GM12892 (cell line): ENCODE measurements around the gene HFM1.
"Not testable (repeated sequence)": the region's sequence is repeated elsewhere in the genome, so short reads cannot be mapped to it uniquely, and the experiment has no call there.

ENCODE experiments used
- DNase-seq: peaks from one replicate; pipeline ENCODE4 v3.0.0; 2011; ENCODE audit not compliant: insufficient read length
- FAIRE-seq: peaks from 2 replicates; lab custom pipeline; 2011; peaks lifted over from hg19 to GRCh38; lab: Jason Lieb, UNC
- POLR2A ChIP-seq: IDR thresholded peaks from 2 replicates; pipeline ENCODE4 v1.6.1; 2011; ENCODE audit warnings: low read depth, low read length, control low read depth
- POLR2AphosphoS5 ChIP-seq: IDR thresholded peaks from 2 replicates; pipeline ENCODE4 v1.6.1; 2011; ENCODE audit warnings: low read depth, low read length, control low read depth
- TAF1 ChIP-seq: IDR thresholded peaks from 2 replicates; pipeline ENCODE4 v1.6.1; 2011; ENCODE audit warnings: low read depth, mild to moderate bottlenecking, control low read depth, low read length, borderline replicate concordance

HFM1 gene

GRCh38 chr1:91335603-91336002 is 69.0 kb downstream of the HFM1 start:
- no peak for DNase-seq
- TF ChIP-seq POLR2A: no peak
- no peak for TF ChIP-seq POLR2AphosphoS5
- no peak for TF ChIP-seq TAF1
- no peak for FAIRE-seq

GRCh38 chr1:91334856-91335255 is 69.8 kb downstream of the HFM1 start:
- DNase-seq: no peak
- TF ChIP-seq TAF1 (no peak), POLR2AphosphoS5 (no peak), POLR2A (no peak)
- FAIRE-seq: no peak

GRCh38 chr1:91325456-91325855 is 79.2 kb downstream of the HFM1 start:
- DNase-seq (no peak), FAIRE-seq (no peak)
- no peak for TF ChIP-seq TAF1
- no peak for TF ChIP-seq POLR2AphosphoS5
- no peak for TF ChIP-seq POLR2A

DNA sequence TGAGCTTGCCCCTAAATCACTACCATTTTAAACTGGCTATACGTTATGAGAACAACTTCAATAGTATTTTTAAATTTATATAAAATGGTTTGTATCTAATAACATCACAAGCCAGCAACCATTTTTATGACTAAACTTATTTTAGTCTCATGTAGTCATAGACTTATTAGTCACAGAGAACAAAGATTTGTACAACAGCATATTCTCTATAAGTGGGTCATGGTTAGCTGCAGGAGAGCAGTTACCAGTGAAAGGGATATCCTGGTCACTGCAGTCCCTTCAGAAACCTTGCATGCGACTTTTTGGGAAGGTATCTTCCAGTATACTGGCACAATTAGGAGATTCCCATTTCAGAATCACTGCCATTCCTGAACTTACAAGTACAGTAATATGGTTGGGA is 90.0 kb downstream of the HFM1 start:
- TF ChIP-seq POLR2AphosphoS5 (no peak), TAF1 (no peak), POLR2A (no peak)
- DNase-seq (no peak), FAIRE-seq (no peak)

GRCh38 chr1:91311672-91312071 is 93.0 kb downstream of the HFM1 start:
- DNase-seq (no peak), FAIRE-seq (no peak)
- TF ChIP-seq TAF1: no peak

- no peak for FAIRE-seq
- TF ChIP-seq POLR2AphosphoS5 (no peak), POLR2A (no peak), TAF1 (no peak)
- DNase-seq: no peak
These were observed 96.1 kb downstream of the HFM1 start for GRCh38 chr1:91308544-91308943.

GRCh38 chr1:91307784-91308409 is 96.7 kb downstream of the HFM1 start:
- FAIRE-seq (no peak), DNase-seq (no peak)
- no peak for TF ChIP-seq POLR2A
- TF ChIP-seq TAF1: no peak
- TF ChIP-seq POLR2AphosphoS5: no peak

- DNase-seq (no peak), FAIRE-seq (no peak)
- no peak for TF ChIP-seq POLR2AphosphoS5
- TF ChIP-seq POLR2A: no peak
- TF ChIP-seq TAF1: no peak
These were observed 101.5 kb downstream of the HFM1 start for GRCh38 chr1:91303165-91303564.

DNA sequence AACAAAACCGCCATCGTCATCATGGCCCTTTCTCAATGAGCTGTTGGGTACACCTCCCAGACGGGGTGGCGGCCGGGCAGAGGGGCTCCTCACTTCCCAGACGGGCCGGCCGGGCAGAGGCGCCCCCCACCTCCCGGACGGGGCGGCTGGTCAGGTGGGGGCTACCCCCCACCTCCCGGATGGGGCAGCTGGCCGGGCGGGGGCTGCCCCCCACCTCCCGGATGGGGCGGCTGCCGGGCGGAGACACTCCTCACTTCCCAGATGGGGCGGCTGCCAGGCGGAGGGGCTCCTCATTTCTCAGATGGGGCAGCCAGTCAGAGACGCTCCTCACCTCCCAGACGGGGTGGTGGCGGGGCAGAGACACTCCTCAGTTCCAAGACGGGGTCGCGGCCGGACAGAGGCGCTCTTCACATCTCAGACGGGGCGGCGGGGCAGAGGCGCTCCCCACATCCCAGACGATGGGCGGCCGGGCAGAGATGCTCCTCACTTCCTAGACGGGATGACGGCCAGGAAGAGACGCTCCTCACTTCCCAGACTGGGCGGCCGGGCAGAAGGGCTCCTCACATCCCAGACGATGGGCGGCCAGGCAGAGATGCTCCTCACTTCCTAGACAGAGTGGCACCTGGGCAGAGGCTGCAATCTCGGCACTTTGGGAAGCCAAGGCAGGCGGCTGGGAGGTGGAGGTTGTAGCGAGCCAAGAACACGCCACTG is 115.6 kb downstream of the HFM1 start:
- DNase-seq, FAIRE-seq: not testable (repeated sequence)

DNA sequence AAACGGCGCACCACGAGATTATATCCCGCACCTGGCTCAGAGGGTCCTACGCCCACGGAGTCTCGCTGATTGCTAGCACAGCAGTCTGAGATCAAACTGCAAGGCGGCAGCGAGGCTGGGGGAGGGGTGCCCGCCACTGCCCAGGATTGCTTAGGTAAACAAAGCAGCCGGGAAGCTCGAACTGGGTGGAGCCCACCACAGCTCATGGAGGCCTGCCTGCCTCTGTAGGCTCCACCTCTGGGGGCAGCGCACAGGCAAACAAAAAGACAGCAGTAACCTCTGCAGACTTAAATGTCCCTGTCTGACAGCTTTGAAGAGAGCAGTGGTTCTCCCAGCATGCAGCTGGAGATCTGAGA is 117.7 kb downstream of the HFM1 start:
- not testable (repeated sequence) for FAIRE-seq, DNase-seq

GRCh38 chr1:91286259-91286961 is 118.2 kb downstream of the HFM1 start:
- not testable (repeated sequence) for DNase-seq, FAIRE-seq

DNA sequence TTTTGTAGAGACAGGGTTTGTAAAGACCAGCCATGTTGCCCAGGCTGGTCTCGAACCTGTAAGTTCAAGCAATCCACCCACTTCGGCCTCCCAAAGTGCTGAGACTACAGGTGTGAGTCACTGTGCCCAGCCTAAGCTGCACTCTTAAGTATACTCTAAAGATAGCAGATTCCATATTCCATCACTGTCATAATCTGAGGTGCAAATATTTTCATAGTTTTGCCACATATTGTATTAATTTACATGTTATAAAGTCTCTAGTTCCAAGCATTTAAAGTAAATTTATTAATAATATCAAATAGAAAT is 121.3 kb downstream of the HFM1 start:
- TF ChIP-seq POLR2AphosphoS5 (no peak), POLR2A (no peak), TAF1 (no peak)
- FAIRE-seq (peak; percentile 53), DNase-seq (no peak)

GRCh38 chr1:91282695-91283420 is 121.8 kb downstream of the HFM1 start:
- FAIRE-seq (peak; percentile 40), DNase-seq (peak; percentile 11)

More at GRCh38 chr1:91282695-91283420, 121.8 kb downstream of the HFM1 start:
- TF ChIP-seq POLR2AphosphoS5: no peak
- no peak for TF ChIP-seq POLR2A
